Left ventricle myocardium inferior (tissue), 1 donor: ENCODE data around the gene TMEM178A. TPM values are rescaled to one million over a fixed set of nuclear protein-coding genes. Genes with fewer than 3 reads are reported as not detected.

ENCODE experiments used
- DNase-seq: peaks from one replicate; pipeline ENCODE4 v3.0.0-alpha.2; 2020
- H3K27ac ChIP-seq: fragments of 200-600 bp; replicated peaks from 2 replicates; pipeline ENCODE4 v1.8.0; 2021
- H3K27me3 ChIP-seq: fragments of 200-600 bp; 2 replicates; pipeline ENCODE4 v1.8.0; 2021; ENCODE audit warnings: low read depth
- H3K36me3 ChIP-seq: fragments of 200-600 bp; 2 replicates; pipeline ENCODE4 v1.8.0; 2021
- H3K4me1 ChIP-seq: fragments of 200-600 bp; 2 replicates; pipeline ENCODE4 v1.8.0; 2021
- H3K4me3 ChIP-seq: fragments of 200-600 bp; 2 replicates; pipeline ENCODE4 v1.8.0; 2021; ENCODE audit warnings: mild to moderate bottlenecking, moderate library complexity
- H3K9me3 ChIP-seq: fragments of 200-600 bp; replicated peaks from 2 replicates; pipeline ENCODE4 v1.8.0; 2021
- CTCF ChIP-seq: fragments of 200-600 bp; IDR thresholded peaks from 2 replicates; pipeline ENCODE4 v1.8.0; 2021; ENCODE audit warnings: antibody characterized with exemption, mild to moderate bottlenecking, borderline replicate concordance
- intact Hi-C: fragments of 100-400 bp; cut with micrococcal nuclease; formaldehyde crosslinking; loops from one replicate; pipeline ENCODE4 v1.11.0; 2022
- total RNA-seq: library from RNA; stranded (reverse); fragmentation: NEBNext Ultra II Directional; extraction: Animal tissue kit (Norgen Biotek cat#: 25700); gene quantifications from one replicate; pipeline ENCODE4 v1.2.1, GENCODE V29; 2021
- donor health status: DM: no; HTN: yes; CAD: no; lungs with severe emphysema.

Gene TMEM178A
- total RNA-seq, 1 donor from 2014 or later = 3.6 TPM

DNA sequence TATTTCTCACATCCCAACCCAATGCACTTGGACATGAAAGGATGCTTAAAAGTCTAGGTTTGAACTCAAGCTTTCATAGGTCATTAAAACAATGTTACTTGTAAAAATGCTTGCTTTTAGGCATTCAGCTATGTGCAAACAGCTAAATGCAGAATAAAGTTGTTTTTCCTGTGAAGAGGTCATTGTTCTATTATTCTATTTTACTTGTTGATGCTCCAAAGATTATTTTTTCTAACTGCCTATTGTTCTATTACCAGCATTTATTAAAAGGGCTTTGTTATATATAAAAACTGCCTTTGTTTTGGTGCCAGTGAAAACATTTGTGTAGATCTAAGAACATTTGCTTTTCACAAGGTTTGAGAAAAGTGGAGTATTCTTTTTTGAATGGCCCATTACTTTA lies 49.4 kb downstream of the TMEM178A start:
- H3K4me1 ChIP-seq = no peaks in the 10 kb centered on the region
- intact Hi-C loops = no loop called here
- H3K36me3 ChIP-seq = no peaks in the 10 kb centered on the region
- peak overlapping the region; percentile 31 for H3K27ac ChIP-seq
- no peaks in the 10 kb centered on the region for H3K27me3 ChIP-seq
- H3K4me3 ChIP-seq = no peak overlapping the region
- no peak for DNase-seq
- no peak for TF ChIP-seq CTCF
- H3K9me3 ChIP-seq = no peaks in the 10 kb centered on the region

GRCh38 chr2:39715822-39716221 lies 50.1 kb downstream of the TMEM178A start:
- TF ChIP-seq CTCF = no peak
- no peaks in the 10 kb centered on the region for H3K27me3 ChIP-seq
- H3K4me3 ChIP-seq = no peak overlapping the region
- no peaks in the 10 kb centered on the region for H3K4me1 ChIP-seq
- H3K9me3 ChIP-seq = no peaks in the 10 kb centered on the region
- intact Hi-C loops = no loop called here
- no peaks in the 10 kb centered on the region for H3K36me3 ChIP-seq
- no peak for DNase-seq
- H3K27ac ChIP-seq = peak overlapping the region; percentile 16

DNA sequence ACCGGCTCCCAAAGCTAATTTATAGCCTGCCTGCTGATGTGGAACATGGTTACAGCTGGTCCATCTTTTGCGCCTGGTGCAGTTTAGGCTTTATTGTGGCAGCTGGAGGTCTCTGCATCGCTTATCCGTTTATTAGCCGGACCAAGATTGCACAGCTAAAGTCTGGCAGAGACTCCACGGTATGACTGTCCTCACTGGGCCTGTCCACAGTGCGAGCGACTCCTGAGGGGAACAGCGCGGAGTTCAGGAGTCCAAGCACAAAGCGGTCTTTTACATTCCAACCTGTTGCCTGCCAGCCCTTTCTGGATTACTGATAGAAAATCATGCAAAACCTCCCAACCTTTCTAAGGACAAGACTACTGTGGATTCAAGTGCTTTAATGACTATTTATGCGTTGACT lies 51.4 kb downstream of the TMEM178A start:
- intact Hi-C loops = no loop called here
- no peak for TF ChIP-seq CTCF
- no peak overlapping the region for H3K27ac ChIP-seq
- no peak for DNase-seq
- H3K4me1 ChIP-seq = no peaks in the 10 kb centered on the region
- H3K36me3 ChIP-seq = no peaks in the 10 kb centered on the region
- H3K9me3 ChIP-seq = no peaks in the 10 kb centered on the region
- no peaks in the 10 kb centered on the region for H3K27me3 ChIP-seq
- no peak overlapping the region for H3K4me3 ChIP-seq

- intact Hi-C loops = no loop called here
- H3K9me3 ChIP-seq = no peaks in the 10 kb centered on the region
- H3K4me3 ChIP-seq = no peak overlapping the region
- H3K27me3 ChIP-seq = no peaks in the 10 kb centered on the region
- no peak for TF ChIP-seq CTCF
- no peak overlapping the region for H3K27ac ChIP-seq
- H3K36me3 ChIP-seq = no peaks in the 10 kb centered on the region
- H3K4me1 ChIP-seq = peaks cover 9% of the 10 kb centered on the region
- no peak for DNase-seq
Measured at GRCh38 chr2:39718483-39718882, 52.8 kb downstream of the TMEM178A start.

GRCh38 chr2:39719317-39719716 lies 53.6 kb downstream of the TMEM178A start:
- no peaks in the 10 kb centered on the region for H3K36me3 ChIP-seq
- no peak overlapping the region for H3K4me3 ChIP-seq
- DNase-seq = no peak
- no peaks in the 10 kb centered on the region for H3K9me3 ChIP-seq
- H3K27ac ChIP-seq = no peak overlapping the region
- H3K4me1 ChIP-seq = peaks cover 15% of the 10 kb centered on the region
- no peak for TF ChIP-seq CTCF
- H3K27me3 ChIP-seq = no peaks in the 10 kb centered on the region
- intact Hi-C loops = no loop called here

GRCh38 chr2:39720970-39721369 lies 55.3 kb downstream of the TMEM178A start:
- no peaks in the 10 kb centered on the region for H3K27me3 ChIP-seq
- H3K9me3 ChIP-seq = no peaks in the 10 kb centered on the region
- no peak for DNase-seq
- H3K27ac ChIP-seq = no peak overlapping the region
- no peak for TF ChIP-seq CTCF
- H3K4me3 ChIP-seq = no peak overlapping the region
- H3K4me1 ChIP-seq = peaks cover 18% of the 10 kb centered on the region
- intact Hi-C loops = no loop called here
- H3K36me3 ChIP-seq = no peaks in the 10 kb centered on the region
